Measurements from ENCODE around the gene MTMR10. TPM values are rescaled to one million over a fixed set of nuclear protein-coding genes. Genes with fewer than 3 reads are reported as not detected.

The MTMR10 gene
- total RNA-seq, 2 experiments from 2014 or later, result 24.9 to 26.6 TPM

- ChIA-PET CTCF (interaction anchor here (0.7 to 0.8 kb wide), 2 partner anchors 207 to 330 kb away, joined by 3 read pairs; no protein-coding TSS in a partner anchor), POLR2A (no interaction called here)
- DNase-seq, result no peak
- H3K36me3 Mint-ChIP-seq (ENCODE audit: low read depth), result peaks cover 17% of the 10 kb centered on the region
- no peaks in the 10 kb centered on the region for H3K4me1 Mint-ChIP-seq
- no peaks in the 10 kb centered on the region for H3K9me3 Mint-ChIP-seq
- no peak overlapping the region for H3K4me3 Mint-ChIP-seq
- H3K27me3 Mint-ChIP-seq, result no peaks in the 10 kb centered on the region
- H3K27ac Mint-ChIP-seq, result no peak overlapping the region
Measured at GRCh38 chr15:30921781-30922479, 69.5 kb downstream of the MTMR10 start.

- CTCF ChIA-PET, result interaction anchor here (0.8 to 1.1 kb wide), 2 partner anchors 17 to 331 kb away, joined by 3 read pairs; no protein-coding TSS in a partner anchor
- no peak overlapping the region for H3K4me3 Mint-ChIP-seq
- no peak for DNase-seq
- peaks cover 17% of the 10 kb centered on the region for H3K36me3 Mint-ChIP-seq (ENCODE audit: low read depth)
- POLR2A ChIA-PET, result no interaction called here
- H3K4me1 Mint-ChIP-seq, result no peaks in the 10 kb centered on the region
- H3K9me3 Mint-ChIP-seq, result no peaks in the 10 kb centered on the region
- H3K27me3 Mint-ChIP-seq, result no peaks in the 10 kb centered on the region
- H3K27ac Mint-ChIP-seq, result no peak overlapping the region
Measured at GRCh38 chr15:30921106-30921505, 70.3 kb downstream of the MTMR10 start.

- no peak for DNase-seq
- Mint-ChIP-seq H3K9me3 (no peaks in the 10 kb centered on the region), H3K4me1 (no peaks in the 10 kb centered on the region), H3K36me3 (ENCODE audit: low read depth) (peaks cover 21% of the 10 kb centered on the region), H3K27me3 (no peaks in the 10 kb centered on the region), H3K4me3 (no peak overlapping the region), H3K27ac (no peak overlapping the region)
- POLR2A ChIA-PET, result no interaction called here
- CTCF ChIA-PET, result interaction anchor here (1.5 kb wide), 1 partner anchor 12 kb away, joined by 4 read pairs; no protein-coding TSS in a partner anchor
Measured at GRCh38 chr15:30919877-30920550, 71.4 kb downstream of the MTMR10 start.

GRCh38 chr15:30918366-30918765 lies 73.1 kb downstream of the MTMR10 start:
- Mint-ChIP-seq H3K27me3 (no peaks in the 10 kb centered on the region), H3K9me3 (no peaks in the 10 kb centered on the region), H3K4me1 (no peaks in the 10 kb centered on the region), H3K27ac (no peak overlapping the region), H3K36me3 (ENCODE audit: low read depth) (peaks cover 32% of the 10 kb centered on the region), H3K4me3 (no peak overlapping the region)
- ChIA-PET POLR2A (no interaction called here), CTCF (interaction anchor here (0.5 to 1.5 kb wide), 2 partner anchors 10 to 20 kb away, joined by 3 to 4 read pairs; no protein-coding TSS in a partner anchor)
- DNase-seq, result no peak

- H3K27ac Mint-ChIP-seq, result no peak overlapping the region
- CTCF ChIA-PET, result interaction anchor here (0.5 to 1.3 kb wide), 2 partner anchors 14 to 21 kb away, joined by 3 to 5 read pairs; partner anchors contain the start of gene FAN1
- H3K9me3 Mint-ChIP-seq, result no peaks in the 10 kb centered on the region
- H3K36me3 Mint-ChIP-seq (ENCODE audit: low read depth), result peaks cover 32% of the 10 kb centered on the region
- DNase-seq, result no peak
- H3K27me3 Mint-ChIP-seq, result no peaks in the 10 kb centered on the region
- no peaks in the 10 kb centered on the region for H3K4me1 Mint-ChIP-seq
- POLR2A ChIA-PET, result no interaction called here
- H3K4me3 Mint-ChIP-seq, result no peak overlapping the region
Measured at GRCh38 chr15:30917675-30918074, 73.8 kb downstream of the MTMR10 start.

GRCh38 chr15:30917013-30917412 lies 74.4 kb downstream of the MTMR10 start:
- Mint-ChIP-seq H3K4me3 (no peak overlapping the region), H3K27ac (no peak overlapping the region), H3K27me3 (no peaks in the 10 kb centered on the region), H3K9me3 (no peaks in the 10 kb centered on the region), H3K4me1 (no peaks in the 10 kb centered on the region), H3K36me3 (ENCODE audit: low read depth) (peaks cover 28% of the 10 kb centered on the region)
- ChIA-PET CTCF (interaction anchor here (1.3 kb wide), 1 partner anchor 14 kb away, joined by 5 read pairs; the partner anchor contains the start of gene FAN1), POLR2A (no interaction called here)
- DNase-seq, result no peak

- H3K36me3 Mint-ChIP-seq (ENCODE audit: low read depth), result peaks cover 29% of the 10 kb centered on the region
- no peak overlapping the region for H3K4me3 Mint-ChIP-seq
- no peaks in the 10 kb centered on the region for H3K27me3 Mint-ChIP-seq
- H3K4me1 Mint-ChIP-seq, result peaks cover 2% of the 10 kb centered on the region
- ChIA-PET CTCF (interaction anchor here (1.6 kb wide), 1 partner anchor 26 kb away, joined by 3 read pairs; no protein-coding TSS in a partner anchor), POLR2A (no interaction called here)
- DNase-seq, result no peak
- H3K9me3 Mint-ChIP-seq, result no peaks in the 10 kb centered on the region
- H3K27ac Mint-ChIP-seq, result no peak overlapping the region
Measured at GRCh38 chr15:30913761-30914160, 77.7 kb downstream of the MTMR10 start.

GRCh38 chr15:30906366-30906765 lies 85.1 kb downstream of the MTMR10 start:
- Mint-ChIP-seq H3K27me3 (no peaks in the 10 kb centered on the region), H3K27ac (no peak overlapping the region), H3K9me3 (no peaks in the 10 kb centered on the region), H3K36me3 (ENCODE audit: low read depth) (peaks cover 20% of the 10 kb centered on the region), H3K4me3 (no peak overlapping the region), H3K4me1 (peaks cover 34% of the 10 kb centered on the region)
- ChIA-PET CTCF (no interaction called here), POLR2A (no interaction called here)
- no peak for DNase-seq

GRCh38 chr15:30905821-30906220 lies 85.6 kb downstream of the MTMR10 start:
- Mint-ChIP-seq H3K9me3 (no peaks in the 10 kb centered on the region), H3K36me3 (ENCODE audit: low read depth) (peaks cover 20% of the 10 kb centered on the region), H3K4me1 (peaks cover 34% of the 10 kb centered on the region), H3K27ac (no peak overlapping the region), H3K4me3 (no peak overlapping the region), H3K27me3 (no peaks in the 10 kb centered on the region)
- no peak for DNase-seq
- ChIA-PET CTCF (no interaction called here), POLR2A (no interaction called here)

- Mint-ChIP-seq H3K4me1 (peaks cover 34% of the 10 kb centered on the region), H3K36me3 (ENCODE audit: low read depth) (peaks cover 17% of the 10 kb centered on the region), H3K27me3 (peaks cover 3% of the 10 kb centered on the region), H3K9me3 (no peaks in the 10 kb centered on the region), H3K27ac (no peak overlapping the region), H3K4me3 (peak overlapping the region; percentile 87)
- POLR2A ChIA-PET, result no interaction called here
- no peak for DNase-seq
- CTCF ChIA-PET, result interaction anchor here (1.0 to 1.1 kb wide), 2 partner anchors 16 to 18 kb away, joined by 3 read pairs; no protein-coding TSS in a partner anchor
Measured at GRCh38 chr15:30904812-30905211, 86.6 kb downstream of the MTMR10 start.

GRCh38 chr15:30903497-30904187 lies 87.8 kb downstream of the MTMR10 start, which contains the start of gene FAN1:
TSS of gene FAN1 (plus strand) at chr15:30903915. CDS start at chr15:30904664, 749 bp downstream.
- peak; percentile 78 for DNase-seq
- Mint-ChIP-seq H3K4me3 (peak within 1 kb of the TSS; percentile 87), H3K36me3 (ENCODE audit: low read depth) (peaks cover 12% of the 10 kb centered on the region), H3K27ac (peak within 1 kb of the TSS; percentile 81), H3K27me3 (peaks cover 4% of the 10 kb centered on the region), H3K4me1 (peaks cover 32% of the 10 kb centered on the region), H3K9me3 (no peaks in the 10 kb centered on the region)
- POLR2A ChIA-PET, result interaction anchor here (0.6 kb wide), 1 partner anchor 127 kb away, joined by 5 read pairs; no protein-coding TSS in a partner anchor
- CTCF ChIA-PET, result interaction anchor here (0.6 to 1.3 kb wide), 6 partner anchors 13 to 502 kb away, joined by 3 to 5 read pairs (median 4); no protein-coding TSS in a partner anchor

- peaks cover 5% of the 10 kb centered on the region for H3K27me3 Mint-ChIP-seq
- peaks cover 32% of the 10 kb centered on the region for H3K4me1 Mint-ChIP-seq
- H3K36me3 Mint-ChIP-seq (ENCODE audit: low read depth), result peaks cover 12% of the 10 kb centered on the region
- no peak overlapping the region for H3K4me3 Mint-ChIP-seq
- no peaks in the 10 kb centered on the region for H3K9me3 Mint-ChIP-seq
- H3K27ac Mint-ChIP-seq, result no peak overlapping the region
- no peak for DNase-seq
- POLR2A ChIA-PET, result no interaction called here
- CTCF ChIA-PET, result no interaction called here
Measured at GRCh38 chr15:30901889-30902288, 89.5 kb downstream of the MTMR10 start.
